CD4-positive, alpha-beta T cell (primary cell): ENCODE results near the gene KPNB1. TPM values are rescaled to one million over a fixed set of nuclear protein-coding genes. Genes with fewer than 3 reads are reported as not detected.

Source experiments
- ATAC-seq: fragments of 200-7000 bp; cut with Tn5 transposase; one replicate; pipeline ENCODE4 v1.10.0; 2022; ENCODE audit warnings: mild to moderate bottlenecking; ENCODE audit not compliant: poor library complexity
- CTCF ChIA-PET: fragments of 350-600 bp; sonication (Branson Sonifier 250); formaldehyde crosslinking; loops from one replicate; lab custom pipeline; 2021; ENCODE audit warnings: antibody characterized with exemption, inconsistent platforms; lab: Charles Lee
- POLR2A ChIA-PET: fragments of 350-600 bp; sonication (Branson Sonifier 250); formaldehyde crosslinking; loops from one replicate; lab custom pipeline; 2021; ENCODE audit warnings: antibody characterized with exemption, inconsistent platforms; lab: Charles Lee
- DNase-seq, 14 experiments: peaks; one replicate each; pipeline ENCODE4 v3.0.0-alpha.2; 2013 to 2020; ENCODE audit warnings: mixed read lengths in 2 of 14
- H3K27ac ChIP-seq, 2 donors: one replicate each; pipeline versions ENCODE4 v1.5.1 to v1.7.0; 2013; ENCODE audit warnings: low read length in 2 of 2, low read depth in 1 of 2, mild to moderate bottlenecking in 1 of 2
- H3K27me3 ChIP-seq, 2 experiments: 1 replicate in 1 of 2; 2 replicates in 1 of 2; pipeline versions ENCODE4 v1.6.1 to v1.7.0; 2013; ENCODE audit warnings: low read length in 2 of 2, control low read depth in 1 of 2, mild to moderate bottlenecking in 1 of 2, moderate library complexity in 1 of 2; ENCODE audit not compliant: insufficient read depth in 2 of 2, control insufficient read depth in 1 of 2
- H3K36me3 ChIP-seq: one replicate; pipeline ENCODE4 v1.6.1; 2013; ENCODE audit warnings: low read length, control low read depth; ENCODE audit not compliant: insufficient read depth
- H3K4me1 ChIP-seq: one replicate; pipeline ENCODE4 v1.6.1; 2013; ENCODE audit warnings: low read length, control low read depth; ENCODE audit not compliant: insufficient read depth
- H3K4me3 ChIP-seq: one replicate; pipeline ENCODE4 v1.5.1; 2013; ENCODE audit warnings: mild to moderate bottlenecking, low read length, moderate library complexity
- H3K9me3 ChIP-seq, 2 experiments: 1 replicate in 1 of 2; 2 replicates in 1 of 2; pipeline versions ENCODE4 v1.6.1 to v1.7.0; 2013; ENCODE audit warnings: low read length in 2 of 2, mild to moderate bottlenecking in 2 of 2, control low read depth in 1 of 2, moderate library complexity in 1 of 2; ENCODE audit not compliant: control insufficient read depth in 1 of 2, insufficient read depth in 1 of 2
- H3K27ac Mint-ChIP-seq: one replicate; pipeline ENCODE4 v1.8.0; 2020; ENCODE audit warnings: mixed read lengths
- H3K27me3 Mint-ChIP-seq: one replicate; pipeline ENCODE4 v1.8.0; 2021; ENCODE audit warnings: mixed read lengths
- H3K36me3 Mint-ChIP-seq: one replicate; pipeline ENCODE4 v1.8.0; 2021; ENCODE audit warnings: low read depth, mixed read lengths
- H3K4me1 Mint-ChIP-seq: one replicate; pipeline ENCODE4 v1.8.0; 2021; ENCODE audit warnings: low read depth, mixed read lengths
- H3K4me3 Mint-ChIP-seq: one replicate; pipeline ENCODE4 v1.8.0; 2020; ENCODE audit warnings: mild to moderate bottlenecking, mixed read lengths
- H3K9me3 Mint-ChIP-seq: one replicate; pipeline ENCODE4 v1.8.0; 2020; ENCODE audit warnings: mixed read lengths
- CTCF ChIP-seq: fragments of 200-600 bp; IDR thresholded peaks from one replicate; pipeline ENCODE4 v1.8.0; 2022; ENCODE audit warnings: antibody characterized with exemption, mild to moderate bottlenecking
- intact Hi-C, 2 experiments: fragments of 100-400 bp; cut with DNase I in 1 of 2; cut with micrococcal nuclease in 1 of 2; formaldehyde crosslinking; loops; one replicate each; pipeline versions ENCODE4 v1.15.1 to v1.9.0; 2023 to 2025; cut with DNase I, micrococcal nuclease
- total RNA-seq, 174 experiments: library from RNA in 2 of 174; stranded (reverse) in 2 of 174; gene quantifications; one replicate each; pipeline ENCODE4 v1.2.3 and lab custom pipeline; 2021 to 2026

KPNB1 gene
- total RNA-seq, 2 experiments from 2014 or later: 145 to 151 TPM

DNA sequence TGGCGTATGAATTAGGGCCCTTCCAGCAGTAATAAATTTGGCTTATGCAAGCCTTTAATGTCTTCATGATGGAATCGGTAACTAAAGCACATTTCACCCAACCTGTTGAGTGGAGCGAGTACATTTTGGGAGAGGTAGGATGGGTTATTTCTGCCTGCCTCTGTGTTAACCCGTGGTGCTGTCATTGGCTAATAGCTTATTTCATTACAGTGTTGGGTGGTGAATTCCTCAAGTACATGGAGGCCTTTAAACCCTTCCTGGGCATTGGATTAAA, 26.4 kb downstream of the KPNB1 start:
- DNase-seq (no peak), ATAC-seq (no peak)
- TF ChIP-seq CTCF: no peak
- H3K4me3 Mint-ChIP-seq: no peak overlapping the region
- no peaks in the 10 kb centered on the region for H3K27me3 ChIP-seq
- H3K4me1 ChIP-seq: no peaks in the 10 kb centered on the region
- H3K4me1 Mint-ChIP-seq: peaks cover 17% of the 10 kb centered on the region
- H3K27ac Mint-ChIP-seq: no peak overlapping the region
- no peak overlapping the region for H3K4me3 ChIP-seq
- intact Hi-C loops: no loop called here
- POLR2A ChIA-PET: interaction anchor here (1.1 to 1.2 kb wide), 2 partner anchors 16 to 27 kb away, joined by 4 read pairs; no protein-coding TSS in a partner anchor
- H3K27ac ChIP-seq: no peak overlapping the region
- no peaks in the 10 kb centered on the region for H3K9me3 Mint-ChIP-seq
- H3K9me3 ChIP-seq: no peaks in the 10 kb centered on the region
- CTCF ChIA-PET: interaction anchor here (0.6 to 1.1 kb wide), 2 partner anchors 11 to 57 kb away, joined by 3 read pairs; partner anchors contain the start of gene TBX21
- no peaks in the 10 kb centered on the region for H3K27me3 Mint-ChIP-seq
- peaks cover 98% of the 10 kb centered on the region for H3K36me3 ChIP-seq
- peaks cover 95% of the 10 kb centered on the region for H3K36me3 Mint-ChIP-seq

DNA sequence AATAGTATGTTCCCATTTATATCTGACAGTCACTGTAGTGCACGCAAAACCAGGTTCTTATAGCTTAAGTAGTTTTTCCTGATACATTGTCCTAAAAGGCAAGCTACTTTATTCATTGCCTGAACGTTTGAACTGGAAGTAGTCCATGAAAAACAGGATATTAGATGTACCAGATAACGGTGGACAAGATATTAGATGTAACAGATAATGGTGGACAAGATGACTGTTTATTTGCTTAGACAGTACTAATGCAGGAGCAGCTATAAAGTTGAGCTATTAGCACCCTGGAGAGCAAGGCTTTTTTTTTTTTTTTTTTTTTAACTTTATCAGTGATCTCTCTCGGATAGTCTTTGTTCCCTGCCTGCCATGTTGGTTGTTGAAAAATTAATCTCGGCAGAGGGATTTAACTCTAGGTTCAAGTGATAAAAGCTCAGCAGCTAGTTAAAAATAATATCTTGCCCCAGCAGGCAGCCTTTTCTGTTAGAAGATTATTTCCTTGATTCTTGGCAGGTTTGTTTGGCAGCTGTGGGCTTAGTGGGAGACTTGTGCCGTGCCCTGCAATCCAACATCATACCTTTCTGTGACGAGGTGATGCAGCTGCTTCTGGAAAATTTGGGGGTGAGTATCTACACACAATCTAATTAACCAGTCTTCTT, 26.9 kb downstream of the KPNB1 start:
- Mint-ChIP-seq H3K36me3 (peaks cover 94% of the 10 kb centered on the region), H3K4me1 (peaks cover 17% of the 10 kb centered on the region), H3K9me3 (no peaks in the 10 kb centered on the region), H3K4me3 (no peak overlapping the region), H3K27me3 (no peaks in the 10 kb centered on the region), H3K27ac (no peak overlapping the region)
- H3K9me3 ChIP-seq: no peaks in the 10 kb centered on the region
- POLR2A ChIA-PET: interaction anchor here (0.9 to 1.2 kb wide), 4 partner anchors 11 to 27 kb away, joined by 4 read pairs; no protein-coding TSS in a partner anchor
- intact Hi-C loops: no loop called here
- H3K36me3 ChIP-seq: peaks cover 96% of the 10 kb centered on the region
- CTCF ChIA-PET: interaction anchor here (0.6 to 1.1 kb wide), 2 partner anchors 12 to 57 kb away, joined by 3 read pairs; partner anchors contain the start of gene TBX21
- DNase-seq (no peak), ATAC-seq (no peak)
- H3K27ac ChIP-seq: no peak overlapping the region
- no peak for TF ChIP-seq CTCF
- no peaks in the 10 kb centered on the region for H3K27me3 ChIP-seq
- H3K4me1 ChIP-seq: no peaks in the 10 kb centered on the region
- H3K4me3 ChIP-seq: no peak overlapping the region

- no peaks in the 10 kb centered on the region for H3K9me3 Mint-ChIP-seq
- peaks cover 95% of the 10 kb centered on the region for H3K36me3 Mint-ChIP-seq
- POLR2A ChIA-PET: interaction anchor here (1.7 kb wide), 1 partner anchor 29 kb away, joined by 4 read pairs; the partner anchor contains the start of gene KPNB1
- peaks cover 17% of the 10 kb centered on the region for H3K4me1 Mint-ChIP-seq
- TF ChIP-seq CTCF: no peak
- peaks cover 94% of the 10 kb centered on the region for H3K36me3 ChIP-seq
- CTCF ChIA-PET: interaction anchor here (1.5 to 2.0 kb wide), 2 partner anchors 9 to 21 kb away, joined by 4 to 7 read pairs; no protein-coding TSS in a partner anchor
- peak overlapping the region; percentile 8 for H3K27ac Mint-ChIP-seq
- ATAC-seq: no peak
- H3K4me3 Mint-ChIP-seq: no peak overlapping the region
- no peaks in the 10 kb centered on the region for H3K27me3 ChIP-seq
- H3K9me3 ChIP-seq: no peaks in the 10 kb centered on the region
- no peak overlapping the region for H3K27ac ChIP-seq
- H3K4me3 ChIP-seq: no peak overlapping the region
- no peaks in the 10 kb centered on the region for H3K4me1 ChIP-seq
- no peak for DNase-seq
- H3K27me3 Mint-ChIP-seq: no peaks in the 10 kb centered on the region
- intact Hi-C loops: no loop called here
These were observed 28.5 kb downstream of the KPNB1 start for GRCh38 chr17:47678196-47678595.
